Psoas muscle (tissue), 8 donors: Measurements from ENCODE around the gene PCYT1B. TPM values are rescaled to one million over a fixed set of nuclear protein-coding genes. Genes with fewer than 3 reads are reported as not detected.

Experiments
- ATAC-seq, 4 donors: fragments of 200-7000 bp; cut with Tn5 transposase; one replicate each; pipeline ENCODE4 v1.9.1; 2020; ENCODE audit warnings: moderate library complexity in 3 of 4, mild to moderate bottlenecking in 2 of 4
- DNase-seq, 2 donors: peaks; one replicate each; pipeline ENCODE4 v3.0.0-alpha.2; 2020
- H3K27ac ChIP-seq: fragments of 200-600 bp; one replicate; pipeline ENCODE4 v1.8.0; 2022
- H3K27me3 ChIP-seq, 3 donors: fragments of 200-600 bp in 1 of 3; one replicate each; pipeline versions ENCODE4 v1.6.1 to v1.8.0; 2013 to 2022; ENCODE audit warnings: low read length in 2 of 3, mild to moderate bottlenecking in 2 of 3, moderate library complexity in 1 of 3; ENCODE audit not compliant: insufficient read depth in 3 of 3
- H3K36me3 ChIP-seq, 2 donors: fragments of 200-600 bp in 1 of 2; one replicate each; pipeline versions ENCODE4 v1.6.1 to v1.8.0; 2013 to 2022; ENCODE audit warnings: low read depth in 1 of 2, mild to moderate bottlenecking in 1 of 2, moderate library complexity in 1 of 2; ENCODE audit not compliant: insufficient read depth in 1 of 2
- H3K4me1 ChIP-seq: fragments of 200-600 bp; one replicate; pipeline ENCODE4 v1.8.0; 2022
- H3K4me3 ChIP-seq: fragments of 200-600 bp; one replicate; pipeline ENCODE4 v1.8.0; 2022; ENCODE audit warnings: mild to moderate bottlenecking
- H3K9me3 ChIP-seq: fragments of 200-600 bp; one replicate; pipeline ENCODE4 v1.8.0; 2022
- CTCF ChIP-seq: fragments of 200-600 bp; IDR thresholded peaks from one replicate; pipeline ENCODE4 v1.8.0; 2022; ENCODE audit warnings: antibody characterized with exemption
- WGBS, 3 donors: extraction: QIAGEN DNeasy Blood & Tissue Kit; methylation state at CpG; one replicate each; pipeline versions ENCODE4 v1.1.6 to v1.1.7; 2013; 5-methylcytosine and 5-hydroxymethylcytosine counted together
- intact Hi-C, 2 donors: fragments of 100-400 bp; cut with DNase I; formaldehyde crosslinking; loops; one replicate each; pipeline versions ENCODE4 v1.11.0 to v1.14.2; 2022
- polyA plus RNA-seq, 3 donors: library from polyadenylated mRNA; stranded (reverse); fragments of 200-250 nt; gene quantifications; one replicate each; pipeline ENCODE4 v1.2.3, GENCODE V29; 2013
- total RNA-seq, 4 donors: library from RNA; stranded (reverse); fragmentation: NEBNext Ultra II Directional in 2 of 4; extraction: Animal tissue kit (Norgen Biotek cat#: 25700) in 2 of 4; gene quantifications; one replicate each; pipeline versions ENCODE4 v1.2.1 to v1.2.4, GENCODE V29; 2021 to 2023
- donor health status: healthy with polysubstance abuse.
- donor health status: DM: no; HTN: no; CAD: no; lungs with moderate emphysema.
- donor health status: Bipolar disorder and iron deficiency.
- donor health status: healthy.
- donor health status: DM: yes; HTN: yes; CAD: no.
- donor health status: DM: no; HTN: no; CAD: no.
- donor health status: DM: no; HTN: no; CAD: no.
- donor health status: DM: yes; HTN: yes; CAD: no.

PCYT1B gene
- total and polyA plus RNA-seq, 7 donors: 0.01 to 0.41 (median 0.08) TPM; not detected in 2

GRCh38 chrX:24673424-24673823 is 26.3 kb upstream of the PCYT1B start:
- 41 to 57% (median 53%) methylated on average over 2 of the region's 2 CpGs for WGBS, 3 donors
- no peaks in the 10 kb centered on the region for H3K4me1 ChIP-seq
- no peaks in the 10 kb centered on the region for H3K9me3 ChIP-seq
- intact Hi-C loops: no loop called here
- TF ChIP-seq CTCF: no peak
- ATAC-seq: no peak
- no peak overlapping the region for H3K27ac ChIP-seq
- H3K4me3 ChIP-seq: no peak overlapping the region
- no peak for DNase-seq
- H3K36me3 ChIP-seq: no peaks in the 10 kb centered on the region
- no peaks in the 10 kb centered on the region for H3K27me3 ChIP-seq

GRCh38 chrX:24672701-24673190 is 25.6 kb upstream of the PCYT1B start:
- WGBS, 3 donors: 58 to 68% (median 61%) methylated on average over 11 of the region's 11 CpGs
- TF ChIP-seq CTCF: no peak
- ATAC-seq (no peak), DNase-seq (no peak)
- intact Hi-C loops: no loop called here
- H3K27me3 ChIP-seq: no peaks in the 10 kb centered on the region
- no peaks in the 10 kb centered on the region for H3K36me3 ChIP-seq
- no peaks in the 10 kb centered on the region for H3K9me3 ChIP-seq
- H3K27ac ChIP-seq: no peak overlapping the region
- H3K4me1 ChIP-seq: no peaks in the 10 kb centered on the region
- no peak overlapping the region for H3K4me3 ChIP-seq

- Histone ChIP-seq H3K27me3 (no peaks in the 10 kb centered on the region), H3K9me3 (no peaks in the 10 kb centered on the region), H3K27ac (no peak overlapping the region), H3K4me3 (no peak overlapping the region), H3K4me1 (no peaks in the 10 kb centered on the region), H3K36me3 (no peaks in the 10 kb centered on the region)
- WGBS, 3 donors: 46 to 55% (median 53%) methylated on average over 3 of the region's 3 CpGs
- DNase-seq (no peak), ATAC-seq (no peak)
- TF ChIP-seq CTCF: no peak
- intact Hi-C loops: no loop called here
These were observed 21.0 kb upstream of the PCYT1B start for GRCh38 chrX:24668111-24668510.

GRCh38 chrX:24662352-24662751 is 15.2 kb upstream of the PCYT1B start:
- H3K9me3 ChIP-seq: no peaks in the 10 kb centered on the region
- 70 to 74% (median 72%) methylated on average over 4 of the region's 4 CpGs for WGBS, 3 donors
- no peak for DNase-seq
- intact Hi-C loops: no loop called here
- ATAC-seq: no peak
- no peaks in the 10 kb centered on the region for H3K36me3 ChIP-seq
- no peaks in the 10 kb centered on the region for H3K4me1 ChIP-seq
- H3K27ac ChIP-seq: no peak overlapping the region
- no peak for TF ChIP-seq CTCF
- H3K4me3 ChIP-seq: no peak overlapping the region
- H3K27me3 ChIP-seq: no peaks in the 10 kb centered on the region

GRCh38 chrX:24661292-24661691 is 14.1 kb upstream of the PCYT1B start:
- Histone ChIP-seq H3K27ac (no peak overlapping the region), H3K9me3 (no peaks in the 10 kb centered on the region), H3K27me3 (no peaks in the 10 kb centered on the region), H3K4me1 (no peaks in the 10 kb centered on the region), H3K36me3 (no peaks in the 10 kb centered on the region), H3K4me3 (no peak overlapping the region)
- no peak for TF ChIP-seq CTCF
- intact Hi-C loops: no loop called here
- DNase-seq (no peak), ATAC-seq (no peak)
